Measurements from ENCODE around the gene ANAPC4. TPM values are rescaled to one million over a fixed set of nuclear protein-coding genes. Genes with fewer than 3 reads are reported as not detected.

ANAPC4 gene
- total and polyA plus RNA-seq, 8 donors: 23.6 to 68.8 (median 64.0) TPM

DNA sequence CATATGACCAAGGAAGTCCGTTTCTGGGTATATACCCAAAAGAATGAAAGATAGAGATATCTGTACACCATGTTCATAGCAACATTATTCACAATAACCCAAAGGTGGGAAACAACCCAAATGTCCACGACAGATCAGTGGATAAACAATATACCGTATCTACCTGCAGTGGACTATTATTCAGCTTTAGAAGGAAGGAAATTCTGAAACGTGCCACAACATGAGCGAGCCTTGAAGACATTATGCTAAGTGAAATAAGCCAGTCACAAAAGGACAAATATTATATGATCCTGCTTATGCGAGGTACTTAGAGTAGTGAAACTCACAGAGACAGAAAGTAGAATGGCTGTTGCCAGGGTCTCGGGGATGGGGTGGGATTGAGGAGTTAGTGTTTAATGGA is 75.0 kb downstream of the ANAPC4 start:
- H3K27ac ChIP-seq: no peak overlapping the region
- intact Hi-C loops (cut with DNase I): no loop called here

DNA sequence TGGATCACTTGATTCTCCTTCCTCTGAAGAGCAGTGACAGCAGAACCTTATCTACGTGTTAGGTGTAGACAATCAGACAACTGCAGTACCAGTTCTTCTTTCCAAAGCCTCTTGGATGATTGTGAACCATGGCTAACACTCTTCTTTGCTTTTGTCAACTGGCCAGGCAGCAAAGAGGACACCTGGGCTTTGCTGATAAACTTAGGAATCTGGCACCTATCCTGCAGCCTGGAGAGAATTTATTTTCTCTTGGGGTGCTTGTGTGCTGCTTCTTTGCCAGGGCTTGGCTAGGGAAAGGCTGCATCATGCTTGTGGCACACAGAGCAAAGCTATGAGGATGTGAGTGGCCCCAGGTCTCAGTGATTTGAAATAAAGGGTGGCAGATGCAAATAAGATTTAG is 77.4 kb downstream of the ANAPC4 start:
- H3K9me3 ChIP-seq: no peaks in the 10 kb centered on the region
- no peaks in the 10 kb centered on the region for H3K36me3 ChIP-seq
- DNase-seq: no peak
- intact Hi-C loops (cut with DNase I): no loop called here
- no peak overlapping the region for H3K27ac ChIP-seq
- H3K27me3 ChIP-seq: no peaks in the 10 kb centered on the region
- TF ChIP-seq, protein P1, sequence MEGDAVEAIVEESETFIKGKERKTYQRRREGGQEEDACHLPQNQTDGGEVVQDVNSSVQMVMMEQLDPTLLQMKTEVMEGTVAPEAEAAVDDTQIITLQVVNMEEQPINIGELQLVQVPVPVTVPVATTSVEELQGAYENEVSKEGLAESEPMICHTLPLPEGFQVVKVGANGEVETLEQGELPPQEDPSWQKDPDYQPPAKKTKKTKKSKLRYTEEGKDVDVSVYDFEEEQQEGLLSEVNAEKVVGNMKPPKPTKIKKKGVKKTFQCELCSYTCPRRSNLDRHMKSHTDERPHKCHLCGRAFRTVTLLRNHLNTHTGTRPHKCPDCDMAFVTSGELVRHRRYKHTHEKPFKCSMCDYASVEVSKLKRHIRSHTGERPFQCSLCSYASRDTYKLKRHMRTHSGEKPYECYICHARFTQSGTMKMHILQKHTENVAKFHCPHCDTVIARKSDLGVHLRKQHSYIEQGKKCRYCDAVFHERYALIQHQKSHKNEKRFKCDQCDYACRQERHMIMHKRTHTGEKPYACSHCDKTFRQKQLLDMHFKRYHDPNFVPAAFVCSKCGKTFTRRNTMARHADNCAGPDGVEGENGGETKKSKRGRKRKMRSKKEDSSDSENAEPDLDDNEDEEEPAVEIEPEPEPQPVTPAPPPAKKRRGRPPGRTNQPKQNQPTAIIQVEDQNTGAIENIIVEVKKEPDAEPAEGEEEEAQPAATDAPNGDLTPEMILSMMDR (IDR thresholded peaks at IDR 0.05): no peak
- no peaks in the 10 kb centered on the region for H3K4me1 ChIP-seq
- peak; percentile 36 for ATAC-seq
- H3K4me3 ChIP-seq: no peak overlapping the region

More for the DNA sequence above, 75.0 kb downstream of the ANAPC4 start:
- Histone ChIP-seq H3K4me1 (no peaks in the 10 kb centered on the region), H3K27me3 (no peaks in the 10 kb centered on the region), H3K9me3 (no peaks in the 10 kb centered on the region), H3K36me3 (no peaks in the 10 kb centered on the region), H3K4me3 (no peak overlapping the region)
- DNase-seq: no peak
- TF ChIP-seq, protein P1 (IDR thresholded peaks at IDR 0.05): no peak
- no peak for ATAC-seq

DNA sequence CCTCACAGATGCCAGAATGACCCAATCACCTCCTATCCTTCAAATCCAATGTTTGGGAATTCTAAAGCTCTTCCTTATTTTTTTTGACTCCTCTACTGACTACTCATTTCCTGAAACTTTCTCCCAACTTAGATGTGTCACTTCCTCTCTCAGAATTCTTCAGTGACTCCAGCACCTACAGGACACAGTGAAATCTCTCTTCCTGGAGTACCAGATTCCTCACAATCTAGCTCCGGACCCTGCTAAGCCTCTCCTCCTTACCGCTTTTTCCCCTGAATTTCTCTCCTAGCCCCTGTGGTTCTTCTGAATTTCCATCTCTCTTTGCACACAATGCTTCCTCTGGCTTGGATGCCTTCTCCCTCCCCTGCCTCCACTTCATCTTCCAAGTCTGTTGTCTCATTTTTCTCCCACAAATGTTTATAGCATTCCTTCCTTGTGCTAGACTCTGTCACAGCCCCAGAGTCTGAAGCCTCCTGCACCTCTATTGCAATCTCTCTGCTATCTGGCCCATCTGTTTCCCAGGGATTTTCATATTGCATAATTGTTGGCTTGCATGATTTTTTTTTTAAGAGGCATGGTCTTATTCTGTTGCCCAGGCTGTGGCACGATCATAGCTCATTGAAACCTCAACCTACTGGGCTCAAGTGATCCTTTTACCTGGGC is 80.1 kb downstream of the ANAPC4 start:
- Histone ChIP-seq H3K4me1 (no peaks in the 10 kb centered on the region), H3K27ac (no peak overlapping the region), H3K36me3 (no peaks in the 10 kb centered on the region), H3K9me3 (no peaks in the 10 kb centered on the region), H3K4me3 (no peak overlapping the region), H3K27me3 (no peaks in the 10 kb centered on the region)
- ATAC-seq (peak; percentile 55), DNase-seq (no peak)
- TF ChIP-seq, protein P1 (IDR thresholded peaks at IDR 0.05): no peak
- intact Hi-C loops (cut with DNase I): no loop called here

DNA sequence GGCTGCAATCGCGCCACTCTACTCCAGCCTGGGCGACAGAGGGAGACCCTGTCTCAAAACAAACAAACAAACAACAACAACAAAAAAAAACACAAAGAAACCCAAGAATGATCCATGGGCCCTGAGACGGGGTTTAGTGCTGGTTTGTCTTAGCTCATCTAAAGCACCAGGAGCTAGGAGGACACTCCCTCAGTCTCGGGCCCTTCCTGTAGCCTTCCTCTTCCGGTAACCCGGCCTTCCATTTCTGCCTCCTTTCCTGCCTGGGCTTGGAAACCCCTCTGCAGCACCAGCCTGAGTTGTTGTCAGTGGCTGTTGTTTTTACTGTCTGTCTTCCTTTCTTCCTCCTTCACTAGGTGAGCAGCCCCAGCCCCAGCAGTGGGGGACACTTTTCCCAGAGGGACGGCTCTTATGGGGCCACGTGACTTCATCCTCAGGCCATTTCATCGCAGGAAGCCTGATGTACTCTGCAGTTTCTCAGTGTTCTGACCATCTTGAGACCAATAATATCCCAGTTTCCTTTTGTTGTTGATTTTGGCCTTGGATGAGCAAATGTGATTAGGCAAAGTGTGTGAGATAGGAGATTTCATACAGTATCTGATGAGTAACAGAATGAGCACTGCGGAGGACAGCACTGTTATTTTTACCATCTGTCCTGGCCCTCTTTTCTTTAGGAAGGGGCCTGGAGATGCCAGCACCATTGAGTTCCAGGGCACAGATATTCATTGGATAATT is 90.1 kb downstream of the ANAPC4 start:
- TF ChIP-seq, protein P1 (IDR thresholded peaks at IDR 0.05): no peak
- no peak overlapping the region for H3K4me3 ChIP-seq

DNA sequence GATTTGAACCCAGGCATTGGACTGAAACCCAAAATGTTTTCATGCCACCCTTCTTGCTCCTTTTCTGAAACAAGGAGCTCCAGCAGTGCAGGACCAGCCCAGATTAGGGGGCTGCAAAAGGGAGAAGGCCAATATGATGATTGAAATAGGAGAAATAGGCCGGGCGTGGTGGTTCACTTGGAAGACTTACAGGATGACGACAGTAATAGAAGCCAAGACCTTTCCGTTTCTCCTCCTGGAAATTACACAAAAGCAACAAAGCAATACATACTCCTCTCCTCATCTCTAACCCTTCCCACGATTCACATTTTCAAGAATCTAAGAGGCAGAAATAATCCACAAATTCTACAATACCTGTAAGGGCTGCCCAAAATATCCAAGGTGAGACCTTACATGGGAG is 90.8 kb downstream of the ANAPC4 start:
- intact Hi-C loops (cut with DNase I): no loop called here

More for the DNA sequence above, 90.1 kb downstream of the ANAPC4 start:
- ATAC-seq: no peak
- no peaks in the 10 kb centered on the region for H3K4me1 ChIP-seq
- peaks cover 0 to 4% of the 10 kb centered on the region in 2 donors for H3K9me3 ChIP-seq
- no peaks in the 10 kb centered on the region for H3K27me3 ChIP-seq
- H3K27ac ChIP-seq: no peak overlapping the region
- intact Hi-C loops (cut with DNase I): no loop called here
- no peak for DNase-seq
- no peaks in the 10 kb centered on the region for H3K36me3 ChIP-seq

More for the DNA sequence above, 90.8 kb downstream of the ANAPC4 start:
- no peaks in the 10 kb centered on the region for H3K36me3 ChIP-seq
- TF ChIP-seq, protein P1 (IDR thresholded peaks at IDR 0.05): no peak
- DNase-seq: no peak
- H3K27me3 ChIP-seq: no peaks in the 10 kb centered on the region
- H3K4me3 ChIP-seq: no peak overlapping the region
- H3K4me1 ChIP-seq: no peaks in the 10 kb centered on the region
- ATAC-seq: no peak
- H3K27ac ChIP-seq: no peak overlapping the region
- H3K9me3 ChIP-seq: peaks cover 0 to 10% of the 10 kb centered on the region in 2 donors
